H9 (cell line): Measurements from ENCODE around the gene ADAMTS16. TPM values are rescaled to one million over a fixed set of nuclear protein-coding genes. Genes with fewer than 3 reads are reported as not detected.

Source experiments
- DNase-seq: peaks from one replicate; pipeline ENCODE4 v3.0.0-alpha.2; 2017
- H2AFZ ChIP-seq: one replicate; pipeline ENCODE4 v1.6.1; 2013; ENCODE audit warnings: mild to moderate bottlenecking, low read length, control low read depth, moderate library complexity
- H2AK5ac ChIP-seq: 2 replicates; pipeline ENCODE4 v1.6.1; 2013; ENCODE audit warnings: low read length, control low read depth, mixed read lengths; ENCODE audit not compliant: insufficient read length
- H2BK120ac ChIP-seq: one replicate; pipeline ENCODE4 v1.6.1; 2013; ENCODE audit warnings: low read depth, mild to moderate bottlenecking, low read length, control low read depth, inconsistent platforms; ENCODE audit not compliant: poor library complexity, severe bottlenecking
- H2BK12ac ChIP-seq: 2 replicates; pipeline ENCODE4 v1.6.1; 2013; ENCODE audit warnings: low read length, control low read depth, mixed read lengths, low read depth; ENCODE audit not compliant: insufficient read length
- H2BK15ac ChIP-seq: 2 replicates; pipeline ENCODE4 v1.6.1; 2013; ENCODE audit warnings: low read depth, low read length, control low read depth
- H2BK20ac ChIP-seq: one replicate; pipeline ENCODE4 v1.6.1; 2013; ENCODE audit warnings: low read depth, mild to moderate bottlenecking, low read length, control low read depth, inconsistent platforms; ENCODE audit not compliant: poor library complexity, severe bottlenecking
- H2BK5ac ChIP-seq: 2 replicates; pipeline ENCODE4 v1.6.1; 2013; ENCODE audit warnings: low read length, control low read depth, mixed read lengths; ENCODE audit not compliant: insufficient read length
- H3K14ac ChIP-seq: 2 replicates; pipeline ENCODE4 v1.6.1; 2013; ENCODE audit warnings: low read length, control low read depth; ENCODE audit not compliant: insufficient read depth
- H3K18ac ChIP-seq: 2 replicates; pipeline ENCODE4 v1.6.1; 2013; ENCODE audit warnings: low read depth, mild to moderate bottlenecking, mixed read lengths, low read length, control low read depth; ENCODE audit not compliant: insufficient read length
- H3K23ac ChIP-seq: 2 replicates; pipeline ENCODE4 v1.6.1; 2013; ENCODE audit warnings: low read length, control low read depth, mixed read lengths, low read depth; ENCODE audit not compliant: insufficient read length
- H3K23me2 ChIP-seq: 2 replicates; pipeline ENCODE4 v1.6.1; 2013; ENCODE audit warnings: low read depth, mild to moderate bottlenecking, mixed read lengths, low read length, control low read depth; ENCODE audit not compliant: insufficient read length, poor library complexity, severe bottlenecking
- H3K27ac ChIP-seq: 2 replicates; pipeline ENCODE4 v1.5.1; 2013; ENCODE audit warnings: low read length, control low read depth, mixed read lengths, low read depth; ENCODE audit not compliant: insufficient read length
- H3K27me3 ChIP-seq: 2 replicates; pipeline ENCODE4 v1.6.1; 2013; ENCODE audit warnings: low read length, control low read depth, inconsistent platforms; ENCODE audit not compliant: insufficient read depth
- H3K4ac ChIP-seq: 2 replicates; pipeline ENCODE4 v1.6.1; 2013; ENCODE audit warnings: low read depth, mild to moderate bottlenecking, control low read depth, inconsistent platforms, low read length, moderate library complexity
- H3K4me1 ChIP-seq: 2 replicates; pipeline ENCODE4 v1.6.1; 2013; ENCODE audit warnings: low read length, control low read depth, inconsistent platforms; ENCODE audit not compliant: insufficient read depth
- H3K4me2 ChIP-seq: 2 replicates; pipeline ENCODE4 v1.6.1; 2013; ENCODE audit warnings: low read length, control low read depth, mixed read lengths; ENCODE audit not compliant: insufficient read length, insufficient read depth
- H3K56ac ChIP-seq: 2 replicates; pipeline ENCODE4 v1.6.1; 2013; ENCODE audit warnings: low read depth, mild to moderate bottlenecking, mixed read lengths, low read length, control low read depth; ENCODE audit not compliant: insufficient read length
- H3K79me1 ChIP-seq: 2 replicates; pipeline ENCODE4 v1.6.1; 2013; ENCODE audit warnings: low read depth, mild to moderate bottlenecking, moderate library complexity, low read length, control low read depth, inconsistent platforms; ENCODE audit not compliant: insufficient read depth, poor library complexity, severe bottlenecking
- H3K79me2 ChIP-seq: 2 replicates; pipeline ENCODE4 v1.6.1; 2013; ENCODE audit warnings: low read length, control low read depth, inconsistent platforms; ENCODE audit not compliant: insufficient read depth
- H3K9ac ChIP-seq: 2 replicates; pipeline ENCODE4 v1.6.1; 2013; ENCODE audit warnings: low read length, control low read depth, mixed read lengths; ENCODE audit not compliant: insufficient read length; ENCODE audit errors: extremely low read depth
- H3K9me3 ChIP-seq: one replicate; pipeline ENCODE4 v1.6.1; 2013; ENCODE audit warnings: low read depth, low read length, inconsistent platforms; ENCODE audit not compliant: control insufficient read depth
- H3T11ph ChIP-seq: one replicate; pipeline ENCODE4 v1.6.1; 2013; ENCODE audit warnings: mild to moderate bottlenecking, low read length, control low read depth, inconsistent platforms
- H4K20me1 ChIP-seq: one replicate; pipeline ENCODE4 v1.6.1; 2013; ENCODE audit not compliant: control insufficient read depth, insufficient read length, insufficient read depth
- H4K5ac ChIP-seq: 2 replicates; pipeline ENCODE4 v1.6.1; 2013; ENCODE audit warnings: low read depth, mild to moderate bottlenecking, mixed read lengths, low read length, control low read depth; ENCODE audit not compliant: insufficient read length
- H4K8ac ChIP-seq: replicated peaks from 2 replicates; pipeline ENCODE4 v1.6.1; 2013; ENCODE audit warnings: low read length, control low read depth, mixed read lengths, low read depth; ENCODE audit not compliant: insufficient read length
- H4K91ac ChIP-seq: 2 replicates; pipeline ENCODE4 v1.6.1; 2013; ENCODE audit warnings: low read depth, mild to moderate bottlenecking, moderate library complexity, mixed read lengths, low read length, control low read depth; ENCODE audit not compliant: insufficient read length
- H3K27ac Mint-ChIP-seq, 3 experiments: 2 replicates in 2 of 3; 3 replicates in 1 of 3; pipeline ENCODE4 v1.8.0; 2020 to 2021; ENCODE audit warnings: mixed read lengths in 3 of 3, mild to moderate bottlenecking in 1 of 3, moderate library complexity in 1 of 3
- H3K27me3 Mint-ChIP-seq: 2 replicates; pipeline ENCODE4 v1.8.0; 2021; ENCODE audit warnings: low read depth, mild to moderate bottlenecking, moderate library complexity, mixed read lengths
- H3K36me3 Mint-ChIP-seq, 3 experiments: 2 replicates in 2 of 3; 3 replicates in 1 of 3; pipeline ENCODE4 v1.8.0; 2020 to 2021; ENCODE audit warnings: low read depth in 3 of 3, mixed read lengths in 3 of 3; ENCODE audit not compliant: insufficient read depth in 1 of 3
- H3K4me1 Mint-ChIP-seq, 2 experiments: 2 replicates each; pipeline ENCODE4 v1.8.0; 2020; ENCODE audit warnings: mixed read lengths in 2 of 2
- H3K4me3 Mint-ChIP-seq, 2 experiments: 2 replicates in 1 of 2; 3 replicates in 1 of 2; pipeline ENCODE4 v1.8.0; 2020 to 2021; ENCODE audit warnings: mild to moderate bottlenecking in 2 of 2, mixed read lengths in 2 of 2, moderate library complexity in 1 of 2
- H3K9me3 Mint-ChIP-seq, 2 experiments: 2 replicates in 1 of 2; 3 replicates in 1 of 2; pipeline ENCODE4 v1.8.0; 2020; ENCODE audit warnings: mild to moderate bottlenecking in 2 of 2, mixed read lengths in 2 of 2, moderate library complexity in 1 of 2
- CTCF ChIP-seq: fragments of 200-600 bp; sonication (generic); conservative IDR thresholded peaks from 3 replicates; pipeline ENCODE4 v1.8.0; 2021; ENCODE audit warnings: antibody characterized with exemption, mild to moderate bottlenecking
- WGBS: extraction: QIAGEN DNeasy Blood & Tissue Kit; methylation state at CpG from one replicate; pipeline ENCODE4 v1.1.7; 2013; ENCODE audit warnings: missing lambda C conversion rate, low lambda C conversion rate, mixed read lengths; ENCODE audit not compliant: insufficient read length; ENCODE audit errors: extremely low coverage; 5-methylcytosine and 5-hydroxymethylcytosine counted together
- total RNA-seq: library from RNA; stranded (reverse); gene quantifications from 2 replicates; pipeline ENCODE4 v1.2.1, GENCODE V29; 2021

The ADAMTS16 gene
- total RNA-seq, 1 experiment from 2014 or later: 4.5 TPM

GRCh38 chr5:5092149-5092548 is 48.0 kb upstream of the ADAMTS16 start:
- Mint-ChIP-seq H3K27me3 (no peaks in the 10 kb centered on the region), H3K4me3 (no peak overlapping the region)

More at GRCh38 chr5:5092149-5092548, 48.0 kb upstream of the ADAMTS16 start:
- Histone ChIP-seq H2BK12ac (no peak overlapping the region), H2BK15ac (no peak overlapping the region), H3K14ac (no peak overlapping the region), H3K27ac (no peak overlapping the region), H3K4me1 (peaks cover 3% of the 10 kb centered on the region; the same call in 1 of the 2 replicates), H4K8ac (no peak overlapping the region), H3K4me2 (no peak overlapping the region), H4K20me1 (no peaks in the 10 kb centered on the region), H3K56ac (no peak overlapping the region), H2BK120ac (no peak overlapping the region), H3K18ac (no peak overlapping the region), H3K23me2 (no peaks in the 10 kb centered on the region), H3K23ac (no peak overlapping the region), H3K79me1 (no peaks in the 10 kb centered on the region), H3K4ac (no peak overlapping the region), H3K9me3 (no peaks in the 10 kb centered on the region), H3T11ph (no peak overlapping the region), H2AK5ac (no peak overlapping the region), H3K27me3 (no peaks in the 10 kb centered on the region), H4K91ac (no peak overlapping the region), H4K5ac (no peak overlapping the region), H2AFZ (no peak overlapping the region), H2BK5ac (no peak overlapping the region), H3K9ac (no peak overlapping the region), H3K79me2 (no peaks in the 10 kb centered on the region), H2BK20ac (no peak overlapping the region)
- peaks cover 5 to 7% of the 10 kb centered on the region in 2 experiments; a peak in 4 of 5 replicates for H3K9me3 Mint-ChIP-seq
- no peak overlapping the region for H3K27ac Mint-ChIP-seq
- peaks cover 7 to 8% of the 10 kb centered on the region in 2 experiments for H3K4me1 Mint-ChIP-seq
- H3K36me3 Mint-ChIP-seq: peaks cover 0 to 5% (median 0%) of the 10 kb centered on the region in 3 experiments; a peak in 1 of 7 replicates
- DNase-seq: no peak
- no CpG with 5 or more reads among the region's 1 CpG for WGBS
- TF ChIP-seq CTCF: no peak
